Bronchial epithelial cell (primary cell): ENCODE data around the gene GNG13. TPM values are rescaled to one million over a fixed set of nuclear protein-coding genes. Genes with fewer than 3 reads are reported as not detected.

ENCODE experiments used
- DNase-seq: peaks from one replicate; pipeline ENCODE4 v3.0.0-alpha.2; 2010; ENCODE audit warnings: low read depth
- FAIRE-seq: peaks from 2 replicates; lab custom pipeline; 2011; peaks lifted over from hg19 to GRCh38; lab: Jason Lieb, UNC
- H3K27me3 ChIP-seq: 2 replicates; pipeline ENCODE4 v1.5.1; 2011; ENCODE audit warnings: low read length; ENCODE audit not compliant: control insufficient read depth, insufficient read depth
- H3K36me3 ChIP-seq: 2 replicates; pipeline ENCODE4 v1.5.1; 2011; ENCODE audit warnings: low read length; ENCODE audit not compliant: control insufficient read depth, insufficient read depth
- H3K4me3 ChIP-seq: 2 replicates; pipeline ENCODE4 v1.5.1; 2011; ENCODE audit warnings: mild to moderate bottlenecking, low read depth, low read length, control low read depth
- total RNA-seq: library from RNA; depleted of rRNA; stranded (reverse); fragments of >200 nt; gene quantifications from 2 replicates; pipeline ENCODE4 v1.2.1, GENCODE V29; 2014
- TF ChIP-seq, protein P1 (sequence below): IDR thresholded peaks from 2 replicates; pipeline ENCODE4 v1.5.1; 2011; ENCODE audit warnings: mild to moderate bottlenecking, moderate library complexity, low read length, control low read depth, inconsistent platforms; ENCODE audit not compliant: insufficient read depth, severe bottlenecking

Gene GNG13, protein sequence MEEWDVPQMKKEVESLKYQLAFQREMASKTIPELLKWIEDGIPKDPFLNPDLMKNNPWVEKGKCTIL
- not detected in 2 replicates for total RNA-seq

DNA sequence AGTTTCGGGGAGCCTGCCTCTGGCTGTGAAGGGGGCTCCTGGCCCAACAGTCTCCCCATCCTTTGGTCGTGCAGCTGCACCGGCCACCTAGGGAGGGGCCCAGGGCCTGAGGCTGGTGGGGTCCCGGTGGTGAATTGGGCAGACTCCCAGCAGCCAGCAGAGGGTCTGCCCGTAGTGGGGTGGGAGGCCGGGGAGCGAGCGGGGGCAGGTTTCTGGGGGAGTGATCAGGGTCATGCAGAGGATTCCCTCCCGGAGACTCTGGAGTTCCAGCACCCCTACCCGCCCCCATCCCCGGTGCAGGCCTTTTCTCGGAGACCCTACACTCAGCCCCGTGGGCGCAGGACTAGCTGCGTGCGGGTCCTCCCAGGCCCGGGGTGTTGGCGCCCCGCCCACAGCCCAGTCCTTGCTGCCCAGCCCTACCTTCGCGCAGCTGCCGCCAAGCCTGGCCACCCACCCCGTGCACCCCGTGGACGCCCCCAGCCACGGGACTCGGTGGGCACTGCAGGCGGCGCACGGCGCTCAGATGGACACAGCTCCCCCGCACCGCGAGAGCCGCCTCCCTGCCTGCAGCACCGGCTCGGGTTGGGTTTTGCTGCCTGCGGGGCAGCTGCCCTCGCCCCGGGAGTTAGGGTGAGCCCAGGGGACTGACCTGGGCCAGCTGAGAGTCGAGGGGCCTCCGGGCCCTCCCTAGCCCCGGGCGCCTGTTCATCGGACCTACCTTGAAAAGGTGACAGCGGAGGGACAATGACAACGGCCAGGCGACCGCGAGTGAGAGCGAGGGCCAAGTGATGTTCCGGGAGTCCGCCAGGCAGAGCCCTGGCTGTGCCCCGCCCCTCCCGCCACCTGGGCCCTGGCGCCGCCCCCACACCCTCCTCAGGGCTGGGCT is at the start of gene GNG13:
TSS of gene GNG13 (minus strand) at position 787 of the 886 bp plus-strand sequence. CDS start 1,657 bp downstream, outside the sequence.
- H3K27me3 ChIP-seq = peaks cover 16% of the 10 kb centered on the region
- FAIRE-seq = no peak
- H3K4me3 ChIP-seq = no peak within 1 kb of the TSS
- DNase-seq = no peak
- no peaks in the 10 kb centered on the region for H3K36me3 ChIP-seq
- TF ChIP-seq, protein P1, sequence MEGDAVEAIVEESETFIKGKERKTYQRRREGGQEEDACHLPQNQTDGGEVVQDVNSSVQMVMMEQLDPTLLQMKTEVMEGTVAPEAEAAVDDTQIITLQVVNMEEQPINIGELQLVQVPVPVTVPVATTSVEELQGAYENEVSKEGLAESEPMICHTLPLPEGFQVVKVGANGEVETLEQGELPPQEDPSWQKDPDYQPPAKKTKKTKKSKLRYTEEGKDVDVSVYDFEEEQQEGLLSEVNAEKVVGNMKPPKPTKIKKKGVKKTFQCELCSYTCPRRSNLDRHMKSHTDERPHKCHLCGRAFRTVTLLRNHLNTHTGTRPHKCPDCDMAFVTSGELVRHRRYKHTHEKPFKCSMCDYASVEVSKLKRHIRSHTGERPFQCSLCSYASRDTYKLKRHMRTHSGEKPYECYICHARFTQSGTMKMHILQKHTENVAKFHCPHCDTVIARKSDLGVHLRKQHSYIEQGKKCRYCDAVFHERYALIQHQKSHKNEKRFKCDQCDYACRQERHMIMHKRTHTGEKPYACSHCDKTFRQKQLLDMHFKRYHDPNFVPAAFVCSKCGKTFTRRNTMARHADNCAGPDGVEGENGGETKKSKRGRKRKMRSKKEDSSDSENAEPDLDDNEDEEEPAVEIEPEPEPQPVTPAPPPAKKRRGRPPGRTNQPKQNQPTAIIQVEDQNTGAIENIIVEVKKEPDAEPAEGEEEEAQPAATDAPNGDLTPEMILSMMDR = no peak

DNA sequence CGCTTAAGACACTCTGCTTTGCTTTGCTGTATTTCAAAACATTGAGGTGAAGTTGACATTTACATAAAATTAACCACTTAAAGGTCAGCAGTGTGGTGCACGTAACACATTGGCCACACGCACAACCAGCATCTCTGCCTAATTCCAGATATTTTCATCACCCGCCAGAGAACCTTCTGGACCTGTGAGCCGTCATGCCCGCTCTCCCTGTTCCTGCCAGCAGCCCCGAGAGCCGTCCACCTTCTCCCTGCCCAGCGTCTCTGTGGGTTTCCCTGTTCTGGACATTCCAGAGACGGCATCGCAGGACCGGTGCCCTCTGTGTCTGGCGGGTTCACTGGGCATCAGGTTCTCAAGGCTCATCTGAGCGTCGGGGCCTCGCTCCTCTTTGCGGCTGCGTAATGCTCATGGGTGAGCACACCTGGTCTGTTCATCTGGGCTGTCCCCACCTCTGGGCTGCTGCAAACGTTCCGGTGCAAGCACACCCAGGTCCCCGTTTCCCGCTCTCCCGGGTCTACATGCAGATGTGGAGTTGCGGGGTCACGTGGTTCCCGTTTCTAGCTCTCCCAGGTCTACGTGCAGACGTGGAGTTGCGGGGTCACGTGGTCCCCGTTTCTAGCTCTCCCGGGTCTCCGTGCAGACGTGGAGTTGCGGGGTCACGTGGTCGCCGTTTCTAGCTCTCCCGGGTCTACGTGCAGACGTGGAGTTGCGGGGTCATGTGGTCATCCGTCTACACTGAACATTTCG is 48.1 kb upstream of the GNG13 start:
- Histone ChIP-seq H3K4me3 (no peak overlapping the region), H3K27me3 (no peaks in the 10 kb centered on the region), H3K36me3 (no peaks in the 10 kb centered on the region)
- TF ChIP-seq, protein P1 = no peak
- DNase-seq (no peak), FAIRE-seq (no peak)

DNA sequence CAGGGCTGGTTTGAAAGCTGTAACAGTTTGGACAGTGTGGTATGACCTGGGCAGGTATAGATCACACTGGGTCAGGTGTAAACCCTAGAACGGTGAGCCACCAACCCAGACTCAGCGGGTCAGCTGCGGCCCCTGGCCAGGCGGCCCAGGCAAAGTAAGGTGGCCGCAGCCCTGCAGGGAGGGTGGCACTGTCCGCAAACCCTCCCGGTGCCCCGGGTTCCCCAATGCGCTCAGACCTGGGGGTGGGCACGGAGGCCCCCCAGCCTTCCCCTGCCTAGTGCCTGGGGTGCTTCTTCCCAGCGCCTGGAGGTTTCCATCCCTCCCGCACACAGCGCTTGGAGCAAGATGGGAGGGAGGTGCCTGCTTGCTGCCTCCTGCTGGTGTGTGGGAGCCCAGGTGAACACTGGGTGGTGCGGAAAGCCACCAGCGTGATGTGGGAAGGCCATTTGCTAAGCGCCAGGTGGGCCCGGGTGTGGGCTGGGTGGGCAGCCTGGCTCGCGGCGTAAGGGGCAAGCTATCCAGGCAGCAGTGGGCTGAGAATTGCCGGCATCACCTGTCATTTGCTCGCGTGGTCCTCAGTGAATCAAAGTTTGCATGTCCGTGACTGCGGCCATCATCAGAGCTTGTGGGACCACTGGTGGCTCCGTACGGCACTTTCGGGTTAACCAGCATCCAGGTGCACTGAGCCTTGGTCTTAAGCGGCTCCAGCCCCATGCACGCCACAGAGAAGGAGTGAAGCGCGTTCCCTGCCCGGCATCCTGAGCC is 47.3 kb upstream of the GNG13 start:
- no peaks in the 10 kb centered on the region for H3K36me3 ChIP-seq
- TF ChIP-seq, protein P1 = no peak
- no peaks in the 10 kb centered on the region for H3K27me3 ChIP-seq
- no peak for DNase-seq
- no peak for FAIRE-seq
- no peak overlapping the region for H3K4me3 ChIP-seq

DNA sequence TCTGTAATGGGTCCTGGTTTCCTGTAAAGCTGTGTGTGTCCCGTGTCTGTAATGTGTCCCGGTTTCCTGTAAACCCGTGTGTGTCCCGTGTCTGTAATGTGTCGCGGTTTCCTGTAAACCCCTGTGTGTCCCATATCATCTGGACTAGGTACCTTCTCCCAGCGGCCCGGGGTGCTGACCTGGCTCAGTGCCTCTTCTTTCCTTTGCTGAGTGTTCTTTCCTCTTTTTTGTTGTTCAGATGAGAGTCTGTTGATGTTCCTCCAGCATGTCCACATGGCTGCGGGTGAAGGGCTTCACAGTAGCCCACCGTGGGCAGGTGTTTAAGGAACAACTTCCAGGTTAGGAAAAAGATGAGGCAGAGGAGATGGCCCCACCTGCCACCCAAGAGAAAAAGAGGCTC is 46.6 kb upstream of the GNG13 start:
- no peaks in the 10 kb centered on the region for H3K36me3 ChIP-seq
- DNase-seq = no peak
- H3K27me3 ChIP-seq = no peaks in the 10 kb centered on the region
- H3K4me3 ChIP-seq = no peak overlapping the region
- TF ChIP-seq, protein P1 = no peak
- no peak for FAIRE-seq

DNA sequence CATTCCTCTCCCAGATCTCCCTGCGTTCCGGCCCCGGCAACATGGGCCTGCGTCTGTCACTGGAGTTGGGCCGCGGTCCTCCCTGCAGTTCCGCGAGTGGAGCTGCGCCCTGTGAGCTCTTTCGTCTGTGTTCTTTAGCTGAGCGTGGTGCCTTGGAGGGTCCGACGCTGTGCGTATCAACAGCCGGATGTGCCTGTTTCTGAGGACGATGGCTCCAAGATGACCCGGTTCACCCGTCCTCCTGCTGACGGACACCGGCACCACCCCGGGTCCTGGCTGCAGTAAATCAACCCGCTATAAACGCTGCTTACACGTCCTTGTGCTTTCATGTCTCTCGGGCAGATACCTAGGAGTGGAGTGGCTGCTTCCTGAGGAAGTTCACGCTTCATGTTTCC is 44.8 kb upstream of the GNG13 start:
- FAIRE-seq (no peak), DNase-seq (no peak)
- no peak overlapping the region for H3K4me3 ChIP-seq

More for the DNA sequence above, 44.8 kb upstream of the GNG13 start:
- Histone ChIP-seq H3K36me3 (no peaks in the 10 kb centered on the region), H3K27me3 (no peaks in the 10 kb centered on the region)
- TF ChIP-seq, protein P1 = no peak
